Cortex of kidney (tissue), 1 donor: Measurements from ENCODE around the gene SYTL3.
"Not testable (repeated sequence)": the region's sequence is repeated elsewhere in the genome, so short reads cannot be mapped to it uniquely, and the experiment has no call there.

ENCODE experiments used
- DNase-seq: peaks from one replicate; lab custom pipeline; 2025; lab: John Stamatoyannopoulos, UW

Gene SYTL3

GRCh38 chr6:158649289-158650143 lies at the start of gene SYTL3:
Gene SYTL3, plus strand, starts transcription at chr6:158650054. Its CDS starts 13,215 bp downstream, at chr6:158663269.
- no peak for DNase-seq

GRCh38 chr6:158603261-158604047 lies 46.4 kb upstream of the SYTL3 start:
- no peak for DNase-seq

GRCh38 chr6:158604048-158604406 lies 45.8 kb upstream of the SYTL3 start:
- DNase-seq: no peak

GRCh38 chr6:158605266-158605878 lies 44.5 kb upstream of the SYTL3 start:
- DNase-seq: no peak

- not testable (repeated sequence) for DNase-seq
Observed at GRCh38 chr6:158606011-158606410, 43.8 kb upstream of the SYTL3 start.

GRCh38 chr6:158606935-158607334 lies 42.9 kb upstream of the SYTL3 start:
- no peak for DNase-seq

GRCh38 chr6:158607411-158608170 lies 42.3 kb upstream of the SYTL3 start:
- DNase-seq: no peak

- DNase-seq: no peak
Observed at GRCh38 chr6:158608221-158608620, 41.6 kb upstream of the SYTL3 start.

- DNase-seq: no peak
Observed at GRCh38 chr6:158609455-158610155, 40.2 kb upstream of the SYTL3 start.

- no peak for DNase-seq
Observed at GRCh38 chr6:158610319-158610968, 39.4 kb upstream of the SYTL3 start.

GRCh38 chr6:158611039-158611438 lies 38.8 kb upstream of the SYTL3 start:
- no peak for DNase-seq

GRCh38 chr6:158611541-158612370 lies 38.1 kb upstream of the SYTL3 start:
- DNase-seq: no peak

- DNase-seq: not testable (repeated sequence)
Observed at GRCh38 chr6:158614606-158615005, 35.2 kb upstream of the SYTL3 start.

GRCh38 chr6:158618289-158618688 lies 31.6 kb upstream of the SYTL3 start:
- DNase-seq: not testable (repeated sequence)

GRCh38 chr6:158619922-158620801 lies 29.7 kb upstream of the SYTL3 start:
- DNase-seq: no peak

GRCh38 chr6:158620963-158621693 lies 28.7 kb upstream of the SYTL3 start:
- no peak for DNase-seq

- no peak for DNase-seq
Observed at GRCh38 chr6:158621694-158622544, 27.9 kb upstream of the SYTL3 start.
